Activated CD8-positive, alpha-beta T cell treated with anti-CD3 and anti-CD28 coated beads, Interleukin-2, amount 10 ng/mL, durations not matched to agents 7 days and 5 days (primary cell): ENCODE measurements around the gene HMGCL. TPM values are rescaled to one million over a fixed set of nuclear protein-coding genes. Genes with fewer than 3 reads are reported as not detected.
"Not testable (repeated sequence)": the region's sequence is repeated elsewhere in the genome, so short reads cannot be mapped to it uniquely, and the experiment has no call there.

Experiments used
- ATAC-seq: fragments of 150-1000 bp; cut with Tn5 transposase; one replicate; pipeline ENCODE4 v1.10.0; 2021; ENCODE audit warnings: moderate library complexity
- CTCF ChIA-PET: fragments of 350-600 bp; sonication (Branson Sonifier 250); formaldehyde crosslinking; loops from one replicate; lab custom pipeline; 2021; ENCODE audit warnings: antibody characterized with exemption; lab: Charles Lee
- POLR2A ChIA-PET: fragments of 350-600 bp; sonication (Branson Sonifier 250); formaldehyde crosslinking; loops from one replicate; lab custom pipeline; 2021; ENCODE audit warnings: antibody characterized with exemption; lab: Charles Lee
- DNase-seq: peaks from one replicate; pipeline ENCODE4 v3.0.0-alpha.2; 2020
- H3K27ac Mint-ChIP-seq: one replicate; pipeline ENCODE4 v1.8.0; 2021; ENCODE audit warnings: mild to moderate bottlenecking, mixed read lengths
- H3K27me3 Mint-ChIP-seq: one replicate; pipeline ENCODE4 v1.8.0; 2021; ENCODE audit warnings: low read depth, mixed read lengths
- H3K36me3 Mint-ChIP-seq: one replicate; pipeline ENCODE4 v1.8.0; 2021; ENCODE audit warnings: low read depth, mixed read lengths
- H3K4me1 Mint-ChIP-seq: one replicate; pipeline ENCODE4 v1.8.0; 2021; ENCODE audit warnings: low read depth, mixed read lengths
- H3K4me3 Mint-ChIP-seq: one replicate; pipeline ENCODE4 v1.8.0; 2021; ENCODE audit warnings: mild to moderate bottlenecking, mixed read lengths
- H3K9me3 Mint-ChIP-seq: one replicate; pipeline ENCODE4 v1.8.0; 2022; ENCODE audit warnings: mixed read lengths; ENCODE audit not compliant: insufficient read depth
- total RNA-seq, 2 experiments: library from RNA; stranded (reverse); gene quantifications; one replicate each; pipeline ENCODE4 v1.2.3, GENCODE V29; 2021

The HMGCL gene
- total RNA-seq, 2 experiments from 2014 or later: 24.9 to 27.1 TPM

GRCh38 chr1:23805025-23805424 lies 20.2 kb downstream of the HMGCL start:
- POLR2A ChIA-PET: no interaction called here
- Mint-ChIP-seq H3K4me3 (no peak overlapping the region), H3K4me1 (peaks cover 25% of the 10 kb centered on the region), H3K9me3 (no peaks in the 10 kb centered on the region), H3K27me3 (no peaks in the 10 kb centered on the region), H3K27ac (peak overlapping the region; percentile 41), H3K36me3 (peaks cover 7% of the 10 kb centered on the region)
- ATAC-seq (no peak), DNase-seq (no peak)
- CTCF ChIA-PET: interaction anchor here (1.2 to 1.3 kb wide), 2 partner anchors 33 to 111 kb away, joined by 6 to 9 read pairs; no protein-coding TSS in a partner anchor

GRCh38 chr1:23804183-23804835 lies 20.9 kb downstream of the HMGCL start:
- Mint-ChIP-seq H3K4me1 (peaks cover 23% of the 10 kb centered on the region), H3K9me3 (no peaks in the 10 kb centered on the region), H3K27me3 (no peaks in the 10 kb centered on the region), H3K27ac (peak overlapping the region; percentile 1), H3K36me3 (peaks cover 9% of the 10 kb centered on the region), H3K4me3 (no peak overlapping the region)
- DNase-seq (no peak), ATAC-seq (no peak)
- ChIA-PET CTCF (interaction anchor here (1.3 to 6.7 kb wide), 2 partner anchors 112 to 113 kb away, joined by 9 to 44 read pairs; no protein-coding TSS in a partner anchor), POLR2A (no interaction called here)

GRCh38 chr1:23803674-23804073 lies 21.6 kb downstream of the HMGCL start:
- ATAC-seq (no peak), DNase-seq (no peak)
- Mint-ChIP-seq H3K36me3 (peaks cover 10% of the 10 kb centered on the region), H3K4me3 (no peak overlapping the region), H3K27me3 (no peaks in the 10 kb centered on the region), H3K9me3 (no peaks in the 10 kb centered on the region), H3K4me1 (peaks cover 29% of the 10 kb centered on the region), H3K27ac (peak overlapping the region; percentile 1)
- CTCF ChIA-PET: interaction anchor here (6.7 kb wide), 1 partner anchor 113 kb away, joined by 44 read pairs; no protein-coding TSS in a partner anchor
- POLR2A ChIA-PET: no interaction called here

GRCh38 chr1:23802809-23803342 lies 22.4 kb downstream of the HMGCL start:
- peaks cover 13% of the 10 kb centered on the region for H3K36me3 Mint-ChIP-seq
- ChIA-PET POLR2A (interaction anchor here (0.5 to 3.7 kb wide), 4 partner anchors 10 to 89 kb away, joined by 3 to 33 read pairs (median 8); partner anchors contain the start of genes LYPLA2 and PITHD1), CTCF (interaction anchor here (1.2 to 6.7 kb wide), 7 partner anchors 7 to 173 kb away, joined by 3 to 53 read pairs (median 5); partner anchors contain the start of gene PITHD1)
- not testable (repeated sequence) for DNase-seq, ATAC-seq, H3K27me3 Mint-ChIP-seq, H3K9me3 Mint-ChIP-seq, H3K27ac Mint-ChIP-seq, H3K4me3 Mint-ChIP-seq
- H3K4me1 Mint-ChIP-seq: peaks cover 30% of the 10 kb centered on the region

GRCh38 chr1:23801876-23802275 lies 23.4 kb downstream of the HMGCL start:
- H3K4me1 Mint-ChIP-seq: peaks cover 21% of the 10 kb centered on the region
- no peaks in the 10 kb centered on the region for H3K9me3 Mint-ChIP-seq
- no peak for ATAC-seq
- H3K27ac Mint-ChIP-seq: no peak overlapping the region
- ChIA-PET CTCF (interaction anchor here (0.9 to 6.7 kb wide), 10 partner anchors 8 to 174 kb away, joined by 3 to 53 read pairs (median 4); partner anchors contain the start of genes HMGCL and PITHD1), POLR2A (interaction anchor here (0.6 to 3.7 kb wide), 9 partner anchors 9 to 163 kb away, joined by 3 to 33 read pairs (median 3); partner anchors contain the start of genes LYPLA2, PITHD1 and RPL11)
- H3K36me3 Mint-ChIP-seq: peaks cover 22% of the 10 kb centered on the region
- no peaks in the 10 kb centered on the region for H3K27me3 Mint-ChIP-seq
- H3K4me3 Mint-ChIP-seq: peak overlapping the region; percentile 97
- no peak for DNase-seq

GRCh38 chr1:23801338-23801748 lies 23.9 kb downstream of the HMGCL start:
- H3K4me3 Mint-ChIP-seq: peak overlapping the region; percentile 97
- H3K27ac Mint-ChIP-seq: peak overlapping the region; percentile 89
- H3K36me3 Mint-ChIP-seq: peaks cover 25% of the 10 kb centered on the region
- no peaks in the 10 kb centered on the region for H3K27me3 Mint-ChIP-seq
- ChIA-PET CTCF (interaction anchor here (1.1 to 6.7 kb wide), 7 partner anchors 9 to 115 kb away, joined by 3 to 53 read pairs (median 5); partner anchors contain the start of gene PITHD1), POLR2A (interaction anchor here (0.6 to 3.7 kb wide), 13 partner anchors 10 to 457 kb away, joined by 3 to 33 read pairs (median 4); partner anchors contain the start of genes HMGCL, LYPLA2, PITHD1 and RPL11)
- peaks cover 21% of the 10 kb centered on the region for H3K4me1 Mint-ChIP-seq
- no peak for ATAC-seq
- no peak for DNase-seq
- no peaks in the 10 kb centered on the region for H3K9me3 Mint-ChIP-seq

GRCh38 chr1:23800400-23801337 lies 24.6 kb downstream of the HMGCL start, which contains the start of gene GALE:
GALE (minus strand) TSS chr1:23800754; CDS start chr1:23799007, 1,747 bp downstream.
- Mint-ChIP-seq H3K4me3 (peak within 1 kb of the TSS; percentile 97), H3K36me3 (peaks cover 25% of the 10 kb centered on the region), H3K27ac (peak within 1 kb of the TSS; percentile 96), H3K27me3 (no peaks in the 10 kb centered on the region), H3K9me3 (no peaks in the 10 kb centered on the region), H3K4me1 (peaks cover 21% of the 10 kb centered on the region)
- CTCF ChIA-PET: interaction anchor here (0.8 to 6.7 kb wide), 7 partner anchors 9 to 116 kb away, joined by 3 to 53 read pairs (median 5); no protein-coding TSS in a partner anchor
- peak; percentile 89 for ATAC-seq
- POLR2A ChIA-PET: interaction anchor here (0.6 to 3.7 kb wide), 13 partner anchors 10 to 456 kb away, joined by 3 to 33 read pairs (median 4); partner anchors contain the start of genes HMGCL, LYPLA2, PITHD1 and RPL11
- DNase-seq: peak; percentile 99

GRCh38 chr1:23799570-23800399 lies 25.4 kb downstream of the HMGCL start:
- ATAC-seq (peak; percentile 8), DNase-seq (peak; percentile 58)
- Mint-ChIP-seq H3K36me3 (peaks cover 27% of the 10 kb centered on the region), H3K4me1 (peaks cover 21% of the 10 kb centered on the region), H3K9me3 (no peaks in the 10 kb centered on the region), H3K27ac (peak overlapping the region; percentile 96), H3K4me3 (peak overlapping the region; percentile 97), H3K27me3 (no peaks in the 10 kb centered on the region)
- ChIA-PET CTCF (interaction anchor here (0.8 to 6.7 kb wide), 6 partner anchors 10 to 117 kb away, joined by 4 to 53 read pairs (median 17); no protein-coding TSS in a partner anchor), POLR2A (interaction anchor here (0.8 to 3.7 kb wide), 5 partner anchors 9 to 160 kb away, joined by 3 to 33 read pairs (median 6); partner anchors contain the start of genes LYPLA2, PITHD1 and PNRC2)

GRCh38 chr1:23799255-23799569 lies 26.0 kb downstream of the HMGCL start:
- H3K4me3 Mint-ChIP-seq: peak overlapping the region; percentile 97
- peak overlapping the region; percentile 96 for H3K27ac Mint-ChIP-seq
- ATAC-seq: no peak
- DNase-seq: no peak
- POLR2A ChIA-PET: interaction anchor here (0.8 to 3.7 kb wide), 3 partner anchors 9 to 161 kb away, joined by 3 to 33 read pairs (median 6); partner anchors contain the start of genes LYPLA2 and PNRC2
- peaks cover 21% of the 10 kb centered on the region for H3K4me1 Mint-ChIP-seq
- H3K36me3 Mint-ChIP-seq: peaks cover 32% of the 10 kb centered on the region
- no peaks in the 10 kb centered on the region for H3K9me3 Mint-ChIP-seq
- CTCF ChIA-PET: interaction anchor here (1.0 to 6.7 kb wide), 4 partner anchors 11 to 118 kb away, joined by 7 to 53 read pairs (median 27); no protein-coding TSS in a partner anchor
- H3K27me3 Mint-ChIP-seq: no peaks in the 10 kb centered on the region

GRCh38 chr1:23798662-23799142 lies 26.5 kb downstream of the HMGCL start:
- ATAC-seq (no peak), DNase-seq (peak; percentile 38)
- Mint-ChIP-seq H3K4me3 (peak overlapping the region; percentile 97), H3K4me1 (peaks cover 21% of the 10 kb centered on the region), H3K27me3 (no peaks in the 10 kb centered on the region), H3K9me3 (no peaks in the 10 kb centered on the region), H3K36me3 (peaks cover 30% of the 10 kb centered on the region), H3K27ac (peak overlapping the region; percentile 96)
- CTCF ChIA-PET: interaction anchor here (1.0 to 6.7 kb wide), 5 partner anchors 9 to 118 kb away, joined by 5 to 53 read pairs (median 10); no protein-coding TSS in a partner anchor
- POLR2A ChIA-PET: interaction anchor here (0.9 to 2.6 kb wide), 2 partner anchors 19 to 20 kb away, joined by 6 to 10 read pairs; partner anchors contain the start of gene PITHD1
